Hematopoietic multipotent progenitor cell treated with erythropoietin and hydrocortisone succinate and interleukin-3 and kit ligand, for 17 days (in vitro differentiated cells): ENCODE results near the gene C14orf132.

Experiments
- DNase-seq: peaks from one replicate; pipeline ENCODE4 v3.0.0-alpha.2; 2015; ENCODE audit warnings: low spot score

The C14orf132 gene

GRCh38 chr14:96100161-96101064 lies 61.3 kb downstream of the C14orf132 start:
- peak; percentile 16 for DNase-seq

DNA sequence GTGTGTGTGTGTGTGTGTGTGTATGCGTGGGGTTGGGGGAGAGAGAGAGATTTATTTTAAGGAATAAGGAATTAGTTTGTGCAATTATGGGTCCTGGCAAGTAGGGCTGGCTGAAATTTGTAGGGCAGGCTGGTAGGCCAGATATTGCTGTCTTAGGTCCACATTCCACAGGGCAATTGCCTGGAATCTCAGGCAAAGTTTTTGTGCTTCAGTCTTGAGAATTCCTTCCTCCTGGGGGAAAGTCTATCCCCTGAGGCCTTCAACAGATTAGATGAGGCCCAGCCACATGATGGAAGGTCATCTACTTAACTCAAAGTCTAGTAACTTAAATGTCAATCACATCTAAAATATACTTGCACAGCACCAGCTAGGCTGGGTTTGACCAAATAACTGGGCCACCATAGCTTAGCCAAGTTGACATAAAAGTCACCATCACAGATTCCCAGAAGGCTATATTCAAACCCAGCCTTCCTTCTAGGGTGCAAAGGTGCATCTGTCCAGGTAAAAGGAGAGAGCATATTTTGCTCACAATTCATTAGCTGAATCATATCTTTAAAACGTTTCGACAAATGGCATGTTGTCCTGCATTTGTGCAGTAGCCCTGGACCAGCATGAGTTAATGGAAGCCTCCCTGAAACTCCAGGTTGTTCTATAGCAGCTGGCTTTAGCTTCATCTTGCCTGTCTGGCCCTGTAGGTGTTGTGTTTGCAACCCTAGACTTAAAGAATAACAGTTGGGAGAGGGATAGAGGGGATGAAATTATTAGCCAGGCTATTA lies 63.1 kb downstream of the C14orf132 start:
- no peak for DNase-seq

DNA sequence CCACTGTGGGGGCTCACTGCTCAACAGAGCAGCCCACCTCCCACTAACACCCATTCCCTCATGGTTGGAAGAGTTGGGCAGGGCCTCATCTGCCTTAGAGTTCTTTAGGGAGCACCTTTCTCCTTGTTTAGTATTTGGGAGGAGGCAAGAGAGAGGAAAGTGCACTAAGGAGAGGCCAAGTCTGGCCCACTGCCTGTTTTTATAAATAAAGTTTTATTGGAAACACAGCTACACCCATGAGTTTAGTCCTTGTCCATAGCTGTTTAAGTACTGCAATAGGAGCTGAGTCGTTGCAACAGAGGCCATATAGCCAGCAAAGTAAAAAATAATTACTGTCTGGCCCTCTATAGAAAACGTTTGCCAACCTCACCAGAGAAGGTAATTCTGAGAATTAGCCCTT lies 63.9 kb downstream of the C14orf132 start:
- DNase-seq = no peak

- DNase-seq = no peak
Observed at GRCh38 chr14:96103560-96104460, 64.6 kb downstream of the C14orf132 start.

DNA sequence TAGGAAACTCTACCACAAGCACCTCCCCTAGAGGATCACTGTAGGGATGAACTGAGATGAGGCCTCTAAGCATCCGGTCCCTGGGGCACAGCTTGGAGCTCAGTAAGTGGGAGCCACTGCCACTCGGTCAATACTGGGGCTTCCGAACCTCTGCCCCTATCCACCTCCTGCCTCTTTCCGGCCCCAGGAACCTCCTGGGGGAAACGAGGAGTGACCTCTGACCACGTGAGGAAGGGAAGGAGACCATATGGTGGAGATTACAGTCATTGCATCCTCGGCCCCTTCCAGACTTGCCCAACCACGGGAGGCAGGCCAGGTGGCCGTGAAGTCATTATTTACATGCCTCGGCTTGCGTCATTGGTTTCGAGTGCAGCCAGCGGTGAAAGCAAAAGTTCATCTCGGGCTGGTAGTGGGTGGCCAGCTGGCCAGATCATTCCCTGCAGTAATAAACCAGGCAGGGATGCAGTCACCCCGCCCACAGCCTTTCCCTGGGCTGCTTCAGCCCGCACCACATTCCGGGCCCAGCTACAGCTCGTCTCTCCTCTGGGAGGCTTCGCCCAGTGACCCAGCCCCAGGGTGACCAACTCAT lies 65.4 kb downstream of the C14orf132 start:
- no peak for DNase-seq

DNA sequence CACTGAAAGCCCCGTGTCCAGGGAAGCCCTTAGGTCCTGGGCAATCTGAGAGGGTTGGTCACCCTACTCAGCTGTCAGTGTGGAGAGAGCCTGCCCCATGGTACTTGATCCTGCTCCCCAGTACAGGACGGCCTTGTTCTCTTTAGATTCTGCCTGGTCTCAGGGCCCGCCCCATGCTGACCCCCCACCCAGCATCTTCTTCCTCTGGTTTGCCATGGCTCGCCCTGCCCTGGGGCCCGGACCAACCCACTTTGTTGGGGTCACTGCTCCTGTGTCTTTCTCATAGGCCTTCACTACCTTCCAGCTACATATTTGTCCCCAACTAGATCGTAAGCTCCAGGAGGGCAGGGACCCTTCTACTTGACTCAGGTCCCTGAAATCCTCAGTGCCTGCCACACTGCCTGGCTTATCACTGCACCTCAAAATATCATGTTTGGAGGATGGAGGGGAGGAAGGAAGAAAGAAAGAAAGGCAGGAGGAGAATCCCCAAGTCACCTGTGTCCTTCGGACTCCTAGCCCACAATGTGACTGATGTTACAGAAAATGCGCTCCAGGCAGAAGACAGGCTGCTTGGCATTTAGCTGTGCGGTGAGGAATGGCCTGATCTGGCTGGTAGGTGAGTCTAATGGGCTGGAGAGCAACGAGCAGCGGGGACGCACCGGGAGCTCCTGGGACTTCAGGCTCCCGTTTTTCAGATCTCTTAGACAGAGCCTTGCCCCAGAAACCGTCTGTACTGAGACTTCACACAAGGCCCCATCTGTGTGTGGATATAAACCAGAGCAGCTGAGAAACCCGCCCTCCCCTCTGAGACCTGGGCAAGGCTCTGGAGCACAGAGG lies 66.1 kb downstream of the C14orf132 start:
- no peak for DNase-seq

GRCh38 chr14:96105926-96106441 lies 66.8 kb downstream of the C14orf132 start:
- DNase-seq = no peak

DNA sequence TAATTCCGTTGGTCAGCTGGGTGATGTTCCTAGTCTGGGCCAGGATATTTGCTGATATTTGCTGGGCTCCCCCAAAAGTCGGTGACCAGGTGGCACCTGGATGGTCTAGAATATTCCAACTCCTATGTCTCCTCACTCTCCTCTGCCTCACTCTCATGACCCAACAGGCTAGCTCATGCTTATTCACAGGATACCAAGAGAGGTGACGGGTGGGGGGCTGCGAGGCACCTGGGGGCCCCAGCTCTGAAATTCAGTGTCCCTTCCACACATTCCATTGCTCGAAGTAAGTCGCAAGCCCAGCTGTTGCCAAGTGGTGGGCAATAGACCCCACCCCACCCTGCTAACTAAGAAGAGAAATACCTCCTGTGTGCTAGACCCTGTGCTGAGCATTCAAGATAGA lies 67.7 kb downstream of the C14orf132 start:
- no peak for DNase-seq

- DNase-seq = no peak
Observed at GRCh38 chr14:96108061-96108795, 69.1 kb downstream of the C14orf132 start.

DNA sequence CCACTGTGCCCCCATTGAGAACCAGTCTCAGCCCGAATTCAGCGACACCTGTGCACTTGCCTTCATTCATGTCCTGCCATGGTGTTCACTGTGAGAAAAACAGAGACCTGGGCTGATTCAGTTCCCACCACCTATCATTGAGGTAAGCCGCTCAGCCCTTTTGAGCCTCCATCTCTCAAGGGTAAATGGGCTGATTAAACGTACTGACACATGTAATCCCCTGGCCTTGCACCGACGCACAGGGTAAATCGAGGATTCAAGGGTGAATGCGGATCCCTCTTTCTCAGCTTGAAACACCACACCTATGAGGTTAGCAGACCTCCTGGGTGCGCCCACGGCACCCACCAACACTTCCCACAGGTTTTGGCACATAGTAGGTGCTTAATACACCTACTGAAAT lies 69.7 kb downstream of the C14orf132 start:
- no peak for DNase-seq

- no peak for DNase-seq
Observed at GRCh38 chr14:96109596-96110355, 70.6 kb downstream of the C14orf132 start.

GRCh38 chr14:96112032-96112431 lies 72.9 kb downstream of the C14orf132 start:
- no peak for DNase-seq

DNA sequence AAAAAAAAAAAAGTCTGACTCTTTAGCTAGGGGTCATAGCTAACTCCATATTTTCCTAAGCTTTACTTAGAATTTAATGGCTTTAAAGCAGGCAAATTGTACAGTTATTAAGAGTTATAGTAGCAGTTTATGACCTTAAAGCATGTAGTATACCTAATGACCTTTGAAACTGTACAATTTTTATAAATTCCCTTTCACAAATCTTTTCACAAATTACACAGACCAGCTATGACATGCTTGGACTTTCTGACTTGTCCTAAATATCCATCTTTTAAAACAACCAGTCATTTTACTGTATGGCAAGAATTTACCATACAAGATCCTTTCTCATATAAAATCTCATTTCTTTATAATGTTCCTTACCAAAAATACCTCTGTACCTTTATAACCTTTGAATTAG lies 74.8 kb downstream of the C14orf132 start:
- DNase-seq = no peak

- DNase-seq = no peak
Observed at GRCh38 chr14:96117101-96117897, 78.1 kb downstream of the C14orf132 start.

DNA sequence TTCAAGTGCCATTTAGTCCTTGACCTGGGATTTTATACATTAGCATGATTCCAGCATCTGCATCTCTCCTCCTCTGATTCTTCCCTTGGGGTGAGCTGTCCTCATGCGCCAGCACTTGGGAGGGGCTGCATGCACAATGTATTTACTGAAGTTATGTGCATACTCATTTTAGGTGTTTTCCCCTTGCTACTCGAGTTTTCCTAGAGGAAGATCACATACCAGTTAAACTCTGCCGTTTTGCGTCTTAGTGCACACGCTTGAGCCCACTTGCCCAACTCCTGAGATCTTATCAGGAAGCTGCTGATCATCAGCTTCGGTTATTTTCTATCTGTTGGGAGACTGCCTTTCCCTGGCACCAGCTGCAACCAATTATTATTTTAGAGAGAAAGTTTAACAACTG lies 78.8 kb downstream of the C14orf132 start:
- no peak for DNase-seq

DNA sequence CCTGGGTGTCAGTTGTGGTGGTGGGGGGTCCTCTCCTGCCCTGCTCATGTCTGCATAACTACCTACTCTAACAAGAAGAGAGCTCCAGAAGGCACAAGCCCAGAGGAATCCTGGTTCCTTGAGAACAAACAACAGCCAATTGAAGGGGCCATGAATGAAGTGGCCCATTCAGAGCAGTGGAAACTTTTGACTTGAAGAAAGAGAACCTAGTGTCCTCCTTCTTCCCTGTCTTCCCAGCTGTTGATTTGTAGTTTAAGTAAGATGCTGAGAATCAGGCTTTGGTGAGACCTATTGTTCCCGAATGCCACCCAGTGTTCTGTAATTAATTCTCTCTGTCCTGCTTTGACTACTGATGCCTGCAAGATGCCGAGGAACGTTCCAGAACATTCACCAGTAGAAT lies 79.2 kb downstream of the C14orf132 start:
- DNase-seq = no peak

GRCh38 chr14:96119947-96120346 lies 80.8 kb downstream of the C14orf132 start:
- no peak for DNase-seq

DNA sequence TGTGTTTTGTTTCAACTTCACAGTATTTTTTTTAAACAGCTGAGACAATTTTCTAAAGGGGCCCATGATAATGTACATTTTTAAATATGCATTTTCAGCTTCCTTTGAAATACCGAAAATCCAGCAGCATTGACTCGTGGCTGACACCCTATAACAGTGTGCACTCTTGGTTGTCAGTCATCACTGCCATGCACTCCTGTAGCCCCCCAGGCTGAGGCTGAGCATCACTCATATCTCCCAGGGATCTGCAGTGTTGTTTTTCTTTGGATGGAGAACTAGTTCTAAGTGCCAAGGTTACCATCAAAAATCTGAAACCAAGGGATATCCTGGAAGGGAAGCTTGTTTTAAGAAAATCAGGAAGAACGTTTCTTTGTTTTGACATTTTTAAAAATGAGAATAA lies 81.2 kb downstream of the C14orf132 start:
- no peak for DNase-seq
